ENCODE data around the gene TSPAN8. TPM values are rescaled to one million over a fixed set of nuclear protein-coding genes. Genes with fewer than 3 reads are reported as not detected.

The TSPAN8 gene
- polyA plus RNA-seq, 1 experiment: not detected

DNA sequence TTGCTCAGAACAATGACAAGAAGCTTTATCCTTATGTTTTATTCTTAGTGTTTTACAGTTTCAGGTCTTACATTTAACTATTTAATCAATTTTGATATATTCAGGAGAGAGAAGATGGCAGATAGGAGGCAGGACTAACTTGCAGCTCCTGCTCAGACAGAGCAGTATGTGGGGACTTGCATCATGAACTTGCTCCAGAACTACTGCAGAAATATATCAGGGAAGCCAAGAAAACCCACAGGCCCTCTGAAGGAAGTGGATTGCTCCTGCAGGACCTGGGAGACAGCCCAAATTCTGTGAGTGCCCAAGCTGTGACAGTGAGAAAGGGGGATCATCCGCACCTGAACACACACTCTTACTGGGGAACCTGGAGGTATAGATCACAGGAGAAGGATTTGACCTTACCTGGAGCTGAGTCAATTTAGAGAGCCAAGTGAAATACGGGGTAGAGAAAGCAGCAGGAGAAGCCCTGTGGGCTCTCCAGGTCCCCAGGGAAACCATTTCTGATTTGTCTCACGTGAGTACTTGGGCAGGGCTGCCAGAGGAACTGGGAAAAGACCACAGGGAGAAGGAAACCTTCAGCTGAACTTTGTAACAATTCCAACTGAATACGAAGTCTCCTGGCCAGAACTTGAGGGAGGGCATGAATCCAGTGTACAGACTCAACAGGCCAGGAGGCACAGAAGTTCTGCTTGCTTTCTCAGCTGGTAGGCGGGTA lies 28.9 kb upstream of the TSPAN8 start:
- ChIA-PET CTCF (no interaction called here), POLR2A (no interaction called here)
- no peak for DNase-seq (ENCODE audit: low read depth, low spot score)
- H3K4me3 ChIP-seq (ENCODE audit: low read depth, low read length): no peak overlapping the region
- H3K9me3 ChIP-seq (ENCODE audit: control insufficient read depth, insufficient read depth, low read length): no peaks in the 10 kb centered on the region
- no peak overlapping the region for H3K27ac ChIP-seq (ENCODE audit: low read depth, low read length)
- no peak for TF ChIP-seq CTCF (IDR thresholded peaks at IDR 0.05; ENCODE audit: low read depth, low read length)
- no peaks in the 10 kb centered on the region for H3K27me3 ChIP-seq (ENCODE audit: control insufficient read depth, insufficient read depth, low read length)

DNA sequence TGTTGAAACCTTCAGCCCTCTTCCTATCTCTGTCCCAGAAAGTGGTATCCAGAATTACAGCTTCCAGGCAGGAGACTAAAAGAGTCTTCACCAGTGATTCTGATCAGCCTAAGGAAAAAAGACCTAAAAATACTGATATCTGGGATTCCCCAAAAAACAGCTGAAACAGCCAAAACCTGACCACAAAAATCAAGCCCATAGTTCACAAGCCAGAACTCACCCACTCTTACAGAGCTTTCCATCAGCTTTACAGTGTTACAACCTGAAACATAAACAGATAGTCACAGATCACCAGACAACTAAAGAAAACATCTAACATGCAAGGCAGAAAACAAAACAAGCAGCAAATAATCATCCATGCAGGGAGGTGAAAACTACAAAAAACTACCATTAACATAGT lies 26.0 kb upstream of the TSPAN8 start:
- H3K27me3 ChIP-seq (ENCODE audit: control insufficient read depth, insufficient read depth, low read length): no peaks in the 10 kb centered on the region
- CTCF ChIA-PET: no interaction called here

DNA sequence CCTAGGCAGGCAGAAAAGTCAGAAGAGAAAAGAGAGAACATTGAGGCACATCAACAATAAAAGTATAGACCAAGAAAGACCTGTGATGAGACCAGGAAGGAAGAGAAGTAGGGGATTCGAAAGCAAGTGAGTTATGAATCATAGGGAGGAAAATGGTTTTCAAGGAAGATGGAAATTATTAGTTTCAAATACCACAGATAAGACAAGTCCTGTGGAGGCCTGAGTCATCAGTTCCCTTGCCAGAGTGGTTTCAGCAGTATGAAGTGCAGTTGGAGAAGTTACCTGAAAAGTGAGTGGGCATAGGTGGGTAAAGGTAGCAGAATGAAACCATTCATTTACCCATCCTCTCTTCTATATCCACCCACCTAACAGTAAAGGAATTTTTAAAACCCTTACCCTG lies 25.2 kb upstream of the TSPAN8 start:
- no peak for TF ChIP-seq CTCF (IDR thresholded peaks at IDR 0.05; ENCODE audit: low read depth, low read length)
- POLR2A ChIA-PET: no interaction called here
- Histone ChIP-seq H3K4me3 (ENCODE audit: low read depth, low read length) (no peak overlapping the region), H3K9me3 (ENCODE audit: control insufficient read depth, insufficient read depth, low read length) (no peaks in the 10 kb centered on the region), H3K27ac (ENCODE audit: low read depth, low read length) (no peak overlapping the region), H3K27me3 (ENCODE audit: control insufficient read depth, insufficient read depth, low read length) (no peaks in the 10 kb centered on the region)
- DNase-seq (ENCODE audit: low read depth, low spot score): no peak
- CTCF ChIA-PET: no interaction called here

More for the DNA sequence above, 26.0 kb upstream of the TSPAN8 start:
- no peak for TF ChIP-seq CTCF (IDR thresholded peaks at IDR 0.05; ENCODE audit: low read depth, low read length)
- Histone ChIP-seq H3K9me3 (ENCODE audit: control insufficient read depth, insufficient read depth, low read length) (no peaks in the 10 kb centered on the region), H3K4me3 (ENCODE audit: low read depth, low read length) (no peak overlapping the region), H3K27ac (ENCODE audit: low read depth, low read length) (no peak overlapping the region)
- no peak for DNase-seq (ENCODE audit: low read depth, low spot score)
- POLR2A ChIA-PET: no interaction called here

DNA sequence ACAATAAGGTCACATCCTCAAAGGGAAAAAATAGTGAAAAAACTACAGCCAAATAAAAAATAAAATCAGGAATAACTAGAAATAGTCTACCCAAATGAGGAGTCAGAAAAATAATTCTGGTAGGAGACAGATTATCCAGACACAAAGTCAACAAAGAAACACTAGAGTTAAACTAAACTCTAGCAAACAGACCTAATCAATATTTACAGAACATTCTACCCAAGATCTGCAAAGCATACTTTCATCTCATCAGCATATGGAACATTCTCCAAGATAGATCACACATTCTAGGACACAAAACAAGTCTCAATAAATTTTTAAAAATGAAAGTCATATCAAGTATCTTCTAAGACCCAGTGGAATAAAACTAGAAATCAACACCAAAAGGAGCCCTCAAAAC lies 20.4 kb upstream of the TSPAN8 start:
- no peak overlapping the region for H3K27ac ChIP-seq (ENCODE audit: low read depth, low read length)
- H3K9me3 ChIP-seq (ENCODE audit: control insufficient read depth, insufficient read depth, low read length): no peaks in the 10 kb centered on the region
- no peak for TF ChIP-seq CTCF (IDR thresholded peaks at IDR 0.05; ENCODE audit: low read depth, low read length)
- CTCF ChIA-PET: no interaction called here
- H3K4me3 ChIP-seq (ENCODE audit: low read depth, low read length): no peak overlapping the region
- no peaks in the 10 kb centered on the region for H3K27me3 ChIP-seq (ENCODE audit: control insufficient read depth, insufficient read depth, low read length)
- POLR2A ChIA-PET: no interaction called here
- DNase-seq (ENCODE audit: low read depth, low spot score): no peak

DNA sequence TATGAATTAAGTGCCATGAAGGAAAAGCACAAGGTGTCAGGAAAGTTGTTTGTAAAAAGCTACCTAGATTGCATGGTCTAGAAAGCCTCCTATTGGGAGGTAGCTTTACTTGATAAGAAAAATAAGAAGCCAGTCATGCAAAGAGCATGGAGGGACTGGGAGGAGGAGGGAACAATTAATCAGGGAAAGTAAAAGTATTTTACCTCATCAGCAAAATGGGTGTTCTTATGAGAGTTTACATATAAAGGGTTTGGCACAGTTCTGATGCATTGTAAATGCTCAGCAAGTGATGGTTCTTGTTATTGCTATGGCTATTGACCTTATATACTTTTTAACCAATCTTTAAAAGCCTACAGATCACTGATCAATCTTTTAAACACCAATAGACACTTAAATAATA lies 17.0 kb upstream of the TSPAN8 start:
- Histone ChIP-seq H3K27me3 (ENCODE audit: control insufficient read depth, insufficient read depth, low read length) (no peaks in the 10 kb centered on the region), H3K4me3 (ENCODE audit: low read depth, low read length) (no peak overlapping the region), H3K9me3 (ENCODE audit: control insufficient read depth, insufficient read depth, low read length) (no peaks in the 10 kb centered on the region), H3K27ac (ENCODE audit: low read depth, low read length) (no peak overlapping the region)
- TF ChIP-seq CTCF (IDR thresholded peaks at IDR 0.05; ENCODE audit: low read depth, low read length): no peak
- no peak for DNase-seq (ENCODE audit: low read depth, low spot score)
- ChIA-PET CTCF (no interaction called here), POLR2A (no interaction called here)

Measured in AG04450 (cell line).